Measurements from ENCODE around the gene NAALADL2. TPM values are rescaled to one million over a fixed set of nuclear protein-coding genes. Genes with fewer than 3 reads are reported as not detected.

The NAALADL2 gene
- total and polyA plus RNA-seq, 8 donors = 0.76 to 15.4 (median 7.9) TPM

DNA sequence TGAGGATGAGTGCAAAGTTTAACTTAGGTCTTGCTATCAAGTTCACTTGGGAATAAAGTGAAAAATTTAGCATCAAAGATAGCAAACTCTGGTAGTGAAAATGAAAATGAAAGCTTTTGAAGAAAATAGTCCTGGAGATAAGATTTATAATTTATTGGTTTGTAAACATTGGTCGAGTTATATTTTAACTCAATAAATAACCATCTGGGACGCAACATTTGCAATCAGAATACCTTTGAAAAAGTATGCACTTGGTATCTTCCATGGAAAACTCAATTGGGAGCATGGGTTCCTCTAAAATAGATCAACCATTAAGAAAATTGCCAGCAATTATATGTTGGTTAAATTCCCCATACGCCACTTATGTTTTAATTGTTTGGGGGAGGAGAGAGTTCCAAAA is 209.5 kb downstream of the NAALADL2 start:
- no peak for FAIRE-seq
- no peaks in the 10 kb centered on the region for H3K4me1 ChIP-seq
- intact Hi-C loops (cut with DNase I) = no loop called here

DNA sequence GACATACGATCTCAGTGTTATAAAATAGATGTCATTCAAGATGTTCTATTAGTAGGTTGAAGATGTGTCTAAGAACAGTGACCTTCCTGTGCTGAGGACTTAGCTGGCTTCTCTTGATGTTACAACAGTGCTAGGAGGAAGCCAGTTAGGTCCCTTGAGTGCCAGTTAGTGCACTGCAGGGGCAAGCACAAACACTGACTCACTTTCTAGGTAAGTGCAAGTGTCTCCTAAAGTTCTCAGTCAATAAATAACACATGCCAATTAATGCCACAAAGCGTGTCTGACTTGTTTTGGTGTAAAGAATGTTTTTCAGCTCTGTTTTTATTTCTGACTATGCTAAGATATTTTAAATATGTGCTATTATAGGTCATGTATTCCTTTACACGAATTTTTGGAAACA is 211.8 kb downstream of the NAALADL2 start:
- intact Hi-C loops (cut with DNase I) = no loop called here
- ATAC-seq (no peak), FAIRE-seq (no peak), DNase-seq (no peak)
- H3K4me3 ChIP-seq = no peak overlapping the region
- H3K36me3 ChIP-seq = no peaks in the 10 kb centered on the region
- no peaks in the 10 kb centered on the region for H3K4me1 ChIP-seq
- 68 to 86% methylated on average over 3 of the region's 3 CpGs for WGBS, 2 donors
- no peaks in the 10 kb centered on the region for H3K27me3 ChIP-seq
- TF ChIP-seq, protein P1, sequence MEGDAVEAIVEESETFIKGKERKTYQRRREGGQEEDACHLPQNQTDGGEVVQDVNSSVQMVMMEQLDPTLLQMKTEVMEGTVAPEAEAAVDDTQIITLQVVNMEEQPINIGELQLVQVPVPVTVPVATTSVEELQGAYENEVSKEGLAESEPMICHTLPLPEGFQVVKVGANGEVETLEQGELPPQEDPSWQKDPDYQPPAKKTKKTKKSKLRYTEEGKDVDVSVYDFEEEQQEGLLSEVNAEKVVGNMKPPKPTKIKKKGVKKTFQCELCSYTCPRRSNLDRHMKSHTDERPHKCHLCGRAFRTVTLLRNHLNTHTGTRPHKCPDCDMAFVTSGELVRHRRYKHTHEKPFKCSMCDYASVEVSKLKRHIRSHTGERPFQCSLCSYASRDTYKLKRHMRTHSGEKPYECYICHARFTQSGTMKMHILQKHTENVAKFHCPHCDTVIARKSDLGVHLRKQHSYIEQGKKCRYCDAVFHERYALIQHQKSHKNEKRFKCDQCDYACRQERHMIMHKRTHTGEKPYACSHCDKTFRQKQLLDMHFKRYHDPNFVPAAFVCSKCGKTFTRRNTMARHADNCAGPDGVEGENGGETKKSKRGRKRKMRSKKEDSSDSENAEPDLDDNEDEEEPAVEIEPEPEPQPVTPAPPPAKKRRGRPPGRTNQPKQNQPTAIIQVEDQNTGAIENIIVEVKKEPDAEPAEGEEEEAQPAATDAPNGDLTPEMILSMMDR (IDR thresholded peaks at IDR 0.05) = no peak
- H3K27ac ChIP-seq = no peak overlapping the region
- H3K9me3 ChIP-seq = no peaks in the 10 kb centered on the region

More for the DNA sequence above, 209.5 kb downstream of the NAALADL2 start:
- DNase-seq (no peak), ATAC-seq (no peak)
- H3K4me3 ChIP-seq = no peak overlapping the region
- WGBS, 2 donors = 60 to 64% methylated on average over 3 of the region's 3 CpGs
- TF ChIP-seq, protein P1 (IDR thresholded peaks at IDR 0.05) = no peak
- H3K9me3 ChIP-seq = no peaks in the 10 kb centered on the region
- H3K27ac ChIP-seq = no peak overlapping the region
- no peaks in the 10 kb centered on the region for H3K36me3 ChIP-seq
- no peaks in the 10 kb centered on the region for H3K27me3 ChIP-seq

DNA sequence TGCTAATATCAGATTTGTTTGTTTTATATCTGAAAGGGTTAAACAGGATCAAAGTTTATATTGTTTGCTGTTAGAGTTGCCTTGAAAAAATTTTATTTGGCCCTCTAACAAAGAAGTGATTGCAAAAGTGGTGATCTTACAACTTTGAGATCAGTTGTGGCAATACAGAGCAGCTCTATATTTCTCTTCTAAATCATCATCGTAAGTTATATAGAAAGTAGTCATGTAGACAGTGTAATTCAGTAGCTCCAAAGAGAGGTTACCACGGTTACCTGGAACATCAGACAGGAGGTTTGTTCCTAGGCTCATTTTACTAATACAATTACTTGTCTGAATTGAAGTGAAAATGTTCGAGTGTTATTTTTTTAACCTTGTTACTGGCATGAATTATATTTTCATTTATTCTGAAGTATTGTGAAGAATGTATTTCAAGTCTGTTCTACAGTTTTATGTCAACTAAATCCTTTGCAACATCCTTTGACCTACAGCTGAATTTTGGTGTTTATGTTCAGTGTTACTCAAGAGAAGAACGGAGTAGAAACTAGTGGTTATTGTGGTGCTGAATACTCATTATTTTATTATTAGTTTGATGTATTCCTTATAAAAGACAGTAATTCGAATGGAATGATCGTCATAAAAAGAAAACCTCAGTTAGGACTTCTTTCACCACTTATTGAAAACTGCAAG is 214.2 kb downstream of the NAALADL2 start:
- Histone ChIP-seq H3K9me3 (no peaks in the 10 kb centered on the region), H3K27ac (no peak overlapping the region), H3K36me3 (no peaks in the 10 kb centered on the region), H3K4me1 (no peaks in the 10 kb centered on the region), H3K4me3 (no peak overlapping the region), H3K27me3 (no peaks in the 10 kb centered on the region)
- FAIRE-seq = no peak
- no peak for DNase-seq
- TF ChIP-seq, protein P1 (IDR thresholded peaks at IDR 0.05) = no peak
- intact Hi-C loops (cut with DNase I) = no loop called here
- no peak for ATAC-seq
- 73 to 81% methylated on average over 6 of the region's 6 CpGs for WGBS, 2 donors

DNA sequence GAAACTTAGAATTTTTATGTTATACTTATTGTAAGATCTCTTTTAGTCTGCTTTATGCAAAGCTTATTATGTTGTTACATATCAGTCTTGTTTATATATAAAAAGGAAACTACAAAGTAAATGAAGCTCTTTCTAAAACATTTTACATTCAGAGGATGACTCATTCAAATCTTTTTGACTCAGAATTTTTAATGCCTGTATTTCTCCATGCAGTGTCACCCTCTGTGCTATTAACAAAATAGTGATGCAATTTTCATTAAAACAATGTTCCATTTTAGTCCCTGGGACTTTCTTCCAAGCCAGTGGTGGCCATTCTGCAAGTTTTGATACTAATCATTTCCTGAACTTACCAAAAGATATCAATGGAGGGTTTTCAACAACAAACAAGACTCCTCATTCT is 216.1 kb downstream of the NAALADL2 start:
- H3K4me1 ChIP-seq = no peaks in the 10 kb centered on the region
- H3K9me3 ChIP-seq = no peaks in the 10 kb centered on the region
- intact Hi-C loops (cut with DNase I) = no loop called here
- H3K27ac ChIP-seq = no peak overlapping the region
- no peaks in the 10 kb centered on the region for H3K27me3 ChIP-seq
- no peaks in the 10 kb centered on the region for H3K36me3 ChIP-seq
- TF ChIP-seq, protein P1 (IDR thresholded peaks at IDR 0.05) = no peak
- ATAC-seq = no peak
- H3K4me3 ChIP-seq = no peak overlapping the region
- FAIRE-seq = no peak
- no peak for DNase-seq

DNA sequence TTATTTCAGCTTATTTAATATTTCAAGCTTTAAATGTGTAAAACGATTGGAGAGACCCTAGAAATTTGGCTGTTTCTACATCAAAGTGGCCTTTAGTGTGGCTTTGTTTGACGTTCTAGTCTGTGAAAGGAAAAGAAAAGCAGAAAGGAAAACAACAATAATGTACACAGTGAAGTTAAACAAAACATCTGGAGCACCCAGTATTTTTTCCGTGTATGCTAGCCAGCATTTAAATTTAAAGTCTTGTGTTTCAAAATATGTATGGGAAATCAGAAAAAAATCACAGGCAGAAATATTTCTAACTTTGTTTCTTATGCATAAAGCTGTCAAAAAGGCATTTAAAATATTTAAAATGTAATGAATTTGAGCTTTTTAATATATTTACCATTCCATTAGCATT is 218.1 kb downstream of the NAALADL2 start:
- 25 to 26% methylated on average over 3 of the region's 3 CpGs for WGBS, 2 donors
- FAIRE-seq (no peak), DNase-seq (no peak), ATAC-seq (no peak)
- Histone ChIP-seq H3K27me3 (no peaks in the 10 kb centered on the region), H3K36me3 (no peaks in the 10 kb centered on the region), H3K4me3 (no peak overlapping the region), H3K27ac (no peak overlapping the region), H3K4me1 (no peaks in the 10 kb centered on the region), H3K9me3 (no peaks in the 10 kb centered on the region)
- TF ChIP-seq, protein P1 (IDR thresholded peaks at IDR 0.05) = no peak
- intact Hi-C loops (cut with DNase I) = no loop called here
